GM19035 (cell line): ENCODE measurements around the gene CRISPLD2.
"Not testable (repeated sequence)": the region's sequence is repeated elsewhere in the genome, so short reads cannot be mapped to it uniquely, and the experiment has no call there.

Experiments used
- ATAC-seq: cut with Tn5 transposase; IDR thresholded peaks from one replicate; pipeline ENCODE4 v1.9.1; 2021; ENCODE audit not compliant: unreplicated experiment

The CRISPLD2 gene

GRCh38 chr16:84821728-84822689, 2.2 kb downstream of the CRISPLD2 start:
- ATAC-seq = no peak

GRCh38 chr16:84822990-84823389, 3.2 kb downstream of the CRISPLD2 start:
- no peak for ATAC-seq

GRCh38 chr16:84823484-84823883, 3.7 kb downstream of the CRISPLD2 start:
- no peak for ATAC-seq

- ATAC-seq = no peak
Measured at GRCh38 chr16:84823926-84824325, 4.1 kb downstream of the CRISPLD2 start.

- ATAC-seq = no peak
Measured at GRCh38 chr16:84825896-84826557, 6.2 kb downstream of the CRISPLD2 start.

GRCh38 chr16:84826558-84826941, 6.8 kb downstream of the CRISPLD2 start:
- no peak for ATAC-seq

- ATAC-seq = no peak
Measured at GRCh38 chr16:84827131-84827574, 7.4 kb downstream of the CRISPLD2 start.

GRCh38 chr16:84827897-84828296, 8.1 kb downstream of the CRISPLD2 start:
- no peak for ATAC-seq

- no peak for ATAC-seq
Measured at GRCh38 chr16:84828322-84828721, 8.5 kb downstream of the CRISPLD2 start.

- no peak for ATAC-seq
Measured at GRCh38 chr16:84829168-84829965, 9.6 kb downstream of the CRISPLD2 start.

- ATAC-seq = no peak
Measured at GRCh38 chr16:84830765-84831384, 11.1 kb downstream of the CRISPLD2 start.

- ATAC-seq = not testable (repeated sequence)
Measured at GRCh38 chr16:84831728-84832127, 11.9 kb downstream of the CRISPLD2 start.

GRCh38 chr16:84832488-84833143, 12.8 kb downstream of the CRISPLD2 start:
- ATAC-seq = no peak

GRCh38 chr16:84833144-84833500, 13.3 kb downstream of the CRISPLD2 start:
- no peak for ATAC-seq

GRCh38 chr16:84833542-84834402, 14.0 kb downstream of the CRISPLD2 start:
- ATAC-seq = no peak

- ATAC-seq = no peak
Measured at GRCh38 chr16:84834403-84834772, 14.6 kb downstream of the CRISPLD2 start.

GRCh38 chr16:84836234-84836647, 16.5 kb downstream of the CRISPLD2 start:
- no peak for ATAC-seq

- ATAC-seq = no peak
Measured at GRCh38 chr16:84836967-84837366, 17.2 kb downstream of the CRISPLD2 start.

GRCh38 chr16:84838383-84838948, 18.7 kb downstream of the CRISPLD2 start:
- no peak for ATAC-seq
